Transverse colon (tissue), 3 donors: Measurements from ENCODE around the gene MORC1.

ENCODE experiments used
- CTCF ChIP-seq, 5 experiments: fragments of 200-600 bp in 3 of 5; fragments of 450-650 bp in 2 of 5; sonication (generic) in 3 of 5; IDR thresholded peaks; 1 replicate in 2 of 5; 2 replicates in 3 of 5; pipeline ENCODE4 v1.5.1; 2016 to 2017; ENCODE audit warnings: antibody characterized with exemption in 5 of 5, inconsistent platforms in 3 of 5, mild to moderate bottlenecking in 2 of 5, moderate library complexity in 1 of 5
- EP300 ChIP-seq: sonication (generic); formaldehyde crosslinking; IDR thresholded peaks from one replicate; pipeline ENCODE4 v1.6.1; 2017; ENCODE audit warnings: antibody characterized with exemption, low read depth
- POLR2A ChIP-seq: fragments of 450-650 bp; IDR thresholded peaks from one replicate; pipeline ENCODE4 v1.6.1; 2016; ENCODE audit warnings: antibody characterized with exemption, mild to moderate bottlenecking, moderate library complexity

- TF ChIP-seq CTCF (IDR thresholded peaks at IDR 0.05), result no peak
- TF ChIP-seq POLR2A, result no peak
- TF ChIP-seq EP300, result no peak
These were observed 144.9 kb downstream of the MORC1 start for GRCh38 chr3:108973019-108973418.
